Stimulated activated naive CD4-positive, alpha-beta T cell (primary cell): ENCODE measurements around the gene GPD2.

ENCODE experiments used
- DNase-seq, 6 experiments: peaks; one replicate each; lab custom pipeline; 2025; lab: John Stamatoyannopoulos, UW

Gene GPD2

GRCh38 chr2:156436497-156437085, 412 bp downstream of the GPD2 start:
- DNase-seq = peak in 3 of 6 experiments; percentile 17 to 55 (median 33)

GRCh38 chr2:156437272-156437930, 1.2 kb downstream of the GPD2 start:
- DNase-seq = no peak

GRCh38 chr2:156437931-156438410, 1.8 kb downstream of the GPD2 start:
- DNase-seq = no peak

GRCh38 chr2:156443089-156443488, 6.9 kb downstream of the GPD2 start:
- DNase-seq = no peak

GRCh38 chr2:156445296-156446220, 9.4 kb downstream of the GPD2 start:
- no peak for DNase-seq

GRCh38 chr2:156447761-156448160, 11.6 kb downstream of the GPD2 start:
- no peak for DNase-seq

- DNase-seq = no peak
Observed at GRCh38 chr2:156448766-156449165, 12.6 kb downstream of the GPD2 start.

GRCh38 chr2:156452971-156453370, 16.8 kb downstream of the GPD2 start:
- DNase-seq = no peak

GRCh38 chr2:156455361-156455975, 19.3 kb downstream of the GPD2 start:
- DNase-seq = no peak

GRCh38 chr2:156456616-156457015, 20.4 kb downstream of the GPD2 start:
- DNase-seq = no peak

- DNase-seq = no peak
Observed at GRCh38 chr2:156457523-156458517, 21.6 kb downstream of the GPD2 start.

GRCh38 chr2:156459720-156460119, 23.5 kb downstream of the GPD2 start:
- no peak for DNase-seq

- DNase-seq = no peak
Observed at GRCh38 chr2:156464106-156464505, 27.9 kb downstream of the GPD2 start.

- no peak for DNase-seq
Observed at GRCh38 chr2:156465573-156465972, 29.4 kb downstream of the GPD2 start.

- no peak for DNase-seq
Observed at GRCh38 chr2:156466739-156467405, 30.7 kb downstream of the GPD2 start.

GRCh38 chr2:156470975-156471583, 34.9 kb downstream of the GPD2 start:
- no peak for DNase-seq

- no peak for DNase-seq
Observed at GRCh38 chr2:156471762-156472161, 35.6 kb downstream of the GPD2 start.

GRCh38 chr2:156472686-156473085, 36.5 kb downstream of the GPD2 start:
- DNase-seq = peak in 1 of 6 experiments; percentile 9

- no peak for DNase-seq
Observed at GRCh38 chr2:156473445-156473844, 37.3 kb downstream of the GPD2 start.

GRCh38 chr2:156474401-156474800, 38.2 kb downstream of the GPD2 start:
- no peak for DNase-seq
